H1 (cell line): ENCODE data around the gene CHD5. TPM values are rescaled to one million over a fixed set of nuclear protein-coding genes. Genes with fewer than 3 reads are reported as not detected.

Experiments
- CTCF ChIA-PET: fragments of 300-600 bp; sonication (Branson Sonifier 250); formaldehyde crosslinking; loops from one replicate; lab custom pipeline; 2021; ENCODE audit not compliant: partially characterized antibody; lab: Charles Lee
- POLR2A ChIA-PET: fragments of 300-600 bp; sonication (Branson Sonifier 250); formaldehyde crosslinking; loops from one replicate; lab custom pipeline; 2021; ENCODE audit warnings: inconsistent platforms; ENCODE audit not compliant: partially characterized antibody; lab: Charles Lee
- DNase-seq, 2 experiments: peaks; one replicate each; pipeline versions ENCODE4 v3.0.0 to v3.0.0-alpha.2; 2010 to 2022; ENCODE audit warnings: low spot score in 2 of 2, low read depth in 1 of 2, mixed read lengths in 1 of 2
- FAIRE-seq: peaks from 2 replicates; lab custom pipeline; 2011; peaks lifted over from hg19 to GRCh38; lab: Jason Lieb, UNC
- H2AFZ ChIP-seq: 2 replicates; pipeline ENCODE4 v1.8.1; 2012; ENCODE audit warnings: low read length, inconsistent platforms
- H2AK5ac ChIP-seq: 2 replicates; pipeline ENCODE4 v1.6.1; 2013; ENCODE audit warnings: low read depth, low read length
- H2BK120ac ChIP-seq: replicated peaks from 2 replicates; pipeline ENCODE3; 2013; ENCODE audit warnings: low read depth, low read length, inconsistent platforms
- H2BK12ac ChIP-seq: 2 replicates; pipeline ENCODE4 v1.6.1; 2013; ENCODE audit warnings: low read depth, low read length
- H2BK15ac ChIP-seq: 2 replicates; pipeline ENCODE4 v1.6.1; 2013; ENCODE audit warnings: low read length
- H2BK20ac ChIP-seq: 2 replicates; pipeline ENCODE4 v1.6.1; 2013; ENCODE audit warnings: low read length
- H2BK5ac ChIP-seq: 2 replicates; pipeline ENCODE4 v1.6.1; 2013; ENCODE audit warnings: low read depth, low read length
- H3K14ac ChIP-seq: 2 replicates; pipeline ENCODE4 v1.6.1; 2013; ENCODE audit warnings: inconsistent platforms; ENCODE audit not compliant: insufficient read length
- H3K18ac ChIP-seq: 2 replicates; pipeline ENCODE4 v1.6.1; 2013; ENCODE audit warnings: low read length; ENCODE audit errors: extremely low read depth
- H3K23ac ChIP-seq: 2 replicates; pipeline ENCODE4 v1.6.1; 2013; ENCODE audit warnings: inconsistent platforms; ENCODE audit not compliant: insufficient read length
- H3K23me2 ChIP-seq: 2 replicates; pipeline ENCODE4 v1.6.1; 2013; ENCODE audit warnings: low read depth, low read length
- H3K27ac ChIP-seq: 2 replicates; pipeline ENCODE4 v1.6.1; 2011; ENCODE audit warnings: low read depth, low read length, inconsistent platforms
- H3K27me3 ChIP-seq, 4 experiments: replicated peaks in 1 of 4; 1 replicate in 1 of 4; 2 replicates in 3 of 4; pipeline versions ENCODE4 v1.6.1 to v1.8.1; 2011 to 2013; ENCODE audit warnings: low read length in 3 of 4, mild to moderate bottlenecking in 3 of 4, inconsistent platforms in 2 of 4, mixed read lengths in 2 of 4, moderate library complexity in 1 of 4; ENCODE audit not compliant: control insufficient read depth in 3 of 4, insufficient read depth in 3 of 4; ENCODE audit errors: extremely low read depth in 1 of 4
- H3K36me3 ChIP-seq, 4 experiments: 2 replicates each; pipeline versions ENCODE4 v1.6.1 to v1.8.1; 2011 to 2013; ENCODE audit warnings: mild to moderate bottlenecking in 4 of 4, low read length in 3 of 4, moderate library complexity in 2 of 4, control low read depth in 1 of 4, inconsistent platforms in 1 of 4; ENCODE audit not compliant: insufficient read depth in 4 of 4, control insufficient read depth in 2 of 4
- H3K4ac ChIP-seq: replicated peaks from 2 replicates; pipeline ENCODE3; 2013; ENCODE audit warnings: low read length, low read depth, mixed read lengths, inconsistent platforms; ENCODE audit not compliant: insufficient read length
- H3K4me1 ChIP-seq, 4 experiments: replicated peaks in 1 of 4; 1 replicate in 1 of 4; 2 replicates in 3 of 4; pipeline versions ENCODE4 v1.6.1 to v1.8.1; 2011 to 2013; ENCODE audit warnings: low read length in 3 of 4, inconsistent platforms in 2 of 4, mixed read lengths in 1 of 4; ENCODE audit not compliant: insufficient read depth in 4 of 4, control insufficient read depth in 3 of 4
- H3K4me2 ChIP-seq, 2 experiments: 2 replicates each; pipeline versions ENCODE4 v1.6.1 to v1.8.1; 2011 to 2013; ENCODE audit warnings: low read depth in 2 of 2, low read length in 2 of 2, control low read depth in 1 of 2, inconsistent platforms in 1 of 2, mild to moderate bottlenecking in 1 of 2; ENCODE audit not compliant: insufficient read depth in 1 of 2
- H3K4me3 ChIP-seq, 4 experiments: fragments of 200-600, 300-600 bp in 1 of 4; sonication (generic), shearing (Covaris generic), sonication (Bioruptor Twin) in 1 of 4; 2 replicates each; pipeline versions ENCODE4 v1.5.1 to v1.8.1; 2011 to 2016; ENCODE audit warnings: low read length in 4 of 4, low read depth in 3 of 4, control low read depth in 2 of 4, inconsistent platforms in 2 of 4, mild to moderate bottlenecking in 2 of 4, mixed read lengths in 1 of 4, moderate library complexity in 1 of 4; ENCODE audit not compliant: insufficient read depth in 2 of 4; ENCODE audit errors: extremely low read depth in 1 of 4
- H3K56ac ChIP-seq: replicated peaks from 2 replicates; pipeline ENCODE3; 2013; ENCODE audit warnings: low read depth, mild to moderate bottlenecking, mixed read lengths, low read length, inconsistent platforms; ENCODE audit not compliant: insufficient read length
- H3K79me1 ChIP-seq: 2 replicates; pipeline ENCODE4 v1.6.1; 2013; ENCODE audit warnings: low read depth, low read length, control low read depth
- H3K79me2 ChIP-seq, 2 experiments: 2 replicates each; pipeline versions ENCODE4 v1.6.1 to v1.8.1; 2012 to 2013; ENCODE audit warnings: low read length in 2 of 2, mild to moderate bottlenecking in 2 of 2, inconsistent platforms in 1 of 2; ENCODE audit not compliant: insufficient read depth in 2 of 2, control insufficient read depth in 1 of 2
- H3K9ac ChIP-seq, 4 experiments: replicated peaks in 1 of 4; 1 replicate in 1 of 4; 2 replicates in 3 of 4; pipeline versions ENCODE4 v1.6.1 to v1.8.1; 2011 to 2013; ENCODE audit warnings: low read depth in 3 of 4, low read length in 3 of 4, control low read depth in 2 of 4, mild to moderate bottlenecking in 2 of 4, moderate library complexity in 2 of 4, inconsistent platforms in 1 of 4; ENCODE audit errors: extremely low read depth in 1 of 4
- H3K9me3 ChIP-seq, 2 experiments: 2 replicates each; pipeline versions ENCODE4 v1.6.1 to v1.8.1; 2012 to 2013; ENCODE audit warnings: mild to moderate bottlenecking in 2 of 2, moderate library complexity in 2 of 2, control low read depth in 1 of 2, inconsistent platforms in 1 of 2, low read depth in 1 of 2, low read length in 1 of 2, mixed read lengths in 1 of 2; ENCODE audit not compliant: insufficient read depth in 2 of 2
- H4K20me1 ChIP-seq, 2 experiments: replicated peaks in 1 of 2; 2 replicates each; pipeline versions ENCODE3 to v1.8.1; 2011 to 2013; ENCODE audit warnings: inconsistent platforms in 2 of 2, low read length in 2 of 2, mild to moderate bottlenecking in 1 of 2; ENCODE audit not compliant: insufficient read depth in 2 of 2, control insufficient read depth in 1 of 2
- H4K5ac ChIP-seq: 2 replicates; pipeline ENCODE4 v1.6.1; 2013; ENCODE audit warnings: low read length, low read depth, mixed read lengths, inconsistent platforms; ENCODE audit not compliant: insufficient read length
- H4K8ac ChIP-seq: 2 replicates; pipeline ENCODE4 v1.8.0; 2013; ENCODE audit warnings: mild to moderate bottlenecking, moderate library complexity, low read length, inconsistent platforms; ENCODE audit not compliant: insufficient read depth; ENCODE audit errors: extremely low read depth
- H4K91ac ChIP-seq: replicated peaks from 2 replicates; pipeline ENCODE3; 2013; ENCODE audit warnings: low read length, mixed read lengths, inconsistent platforms; ENCODE audit not compliant: insufficient read length
- BRCA1 ChIP-seq: IDR thresholded peaks from 2 replicates; pipeline ENCODE4 v1.6.1; 2012; ENCODE audit warnings: low read depth, low read length, improper control_type of control experiment
- GABPA ChIP-seq: IDR thresholded peaks from 2 replicates; pipeline ENCODE4 v1.6.1; 2011; ENCODE audit warnings: mild to moderate bottlenecking, low read length, moderate library complexity, borderline replicate concordance; ENCODE audit not compliant: insufficient read depth
- KDM1A ChIP-seq: fragments of 200-600, 300-600 bp; sonication (generic); IDR thresholded peaks from 2 replicates; pipeline ENCODE4 v1.7.1; 2016; ENCODE audit warnings: mild to moderate bottlenecking, low read length, borderline replicate concordance
- KDM4A ChIP-seq: IDR thresholded peaks from one replicate; pipeline ENCODE4 v1.7.1; 2012; ENCODE audit warnings: low read depth, mild to moderate bottlenecking, moderate library complexity, low read length, inconsistent platforms; ENCODE audit not compliant: severe bottlenecking
- RAD21 ChIP-seq, 2 experiments: IDR thresholded peaks in 1 of 2; conservative IDR thresholded peaks in 1 of 2; 2 replicates each; pipeline ENCODE4 v1.6.1; 2011; ENCODE audit warnings: low read depth in 2 of 2, low read length in 2 of 2, improper control_type of control experiment in 1 of 2, inconsistent platforms in 1 of 2, mild to moderate bottlenecking in 1 of 2, moderate library complexity in 1 of 2
- SIRT6 ChIP-seq: IDR thresholded peaks from one replicate; pipeline ENCODE4 v1.7.1; 2012; ENCODE audit warnings: low read length, inconsistent platforms
- TCF12 ChIP-seq: IDR thresholded peaks from 2 replicates; pipeline ENCODE4 v1.6.1; 2011; ENCODE audit warnings: low read depth, mild to moderate bottlenecking, low read length
- WGBS, 2 experiments: shearing (Covaris generic) in 1 of 2; methylation state at CpG; one replicate each; pipeline versions ENCODE4 v1.1.6 to v1.1.7; 2013 to 2015; ENCODE audit warnings: low lambda C conversion rate in 2 of 2, mixed read lengths in 2 of 2, inconsistent platforms in 1 of 2, low coverage in 1 of 2, missing lambda C conversion rate in 1 of 2; ENCODE audit not compliant: insufficient replicate concordance in 2 of 2, insufficient coverage in 1 of 2, insufficient read length in 1 of 2; ENCODE audit errors: extremely low coverage in 1 of 2, missing lambda C conversion rate in 1 of 2; 5-methylcytosine and 5-hydroxymethylcytosine counted together
- polyA plus RNA-seq, 7 experiments: library from polyadenylated mRNA; depleted of rRNA in 3 of 7; stranded (reverse) in 5 of 7; unstranded in 2 of 7; fragments of >200 nt in 5 of 7; fragments of 200-250 nt in 2 of 7; gene quantifications; 1 replicate in 5 of 7; 2 replicates in 1 of 7; 4 replicates in 1 of 7; pipeline versions ENCODE4 v1.2.1 to v1.2.3, GENCODE V29; 2011 to 2013; ENCODE audit warnings: missing spikeins in 2 of 7, mixed read lengths in 2 of 7
- total RNA-seq: library from RNA; stranded (reverse); fragmentation: NEBNext Ultra II Directional; extraction: Animal tissue kit (Norgen Biotek cat#: 25700); gene quantifications from 2 replicates; pipeline ENCODE4 v1.2.1, GENCODE V29; 2021

CHD5 gene
- total and polyA plus RNA-seq, 2 of the 8 experiments (the other 6 are each of a cell fraction or from before 2014, with no cell fraction given) = 0.42 to 1.8 TPM

DNA sequence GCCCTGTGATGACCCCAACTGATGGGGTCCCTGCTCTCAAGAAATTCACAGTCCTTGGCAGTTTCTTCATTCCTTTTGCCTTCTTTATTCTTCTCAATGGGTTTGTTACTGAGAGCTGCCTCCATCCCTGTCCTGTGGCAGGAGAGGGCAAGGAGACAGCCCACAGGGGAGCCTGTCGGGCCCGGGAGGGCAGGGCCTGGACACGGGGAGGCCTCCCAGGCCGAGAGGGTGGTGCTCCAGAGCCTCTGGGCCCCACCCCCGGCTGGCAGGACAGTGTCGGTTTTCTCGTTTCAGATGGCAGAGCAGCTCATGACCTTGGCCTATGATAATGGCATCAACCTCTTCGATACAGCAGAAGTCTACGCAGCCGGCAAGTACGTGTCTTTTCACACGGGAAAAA, 98.2 kb downstream of the CHD5 start:
- Histone ChIP-seq H2AFZ (no peak overlapping the region), H3K27me3 (0 out of 7 replicates have a peak, but pooled peaks cover 0 to 2% (median 0%) of the 10 kb centered on the region in 4 experiments), H3K18ac (no peak overlapping the region), H2BK5ac (no peak overlapping the region), H3K36me3 (no peaks in the 10 kb centered on the region), H3K9ac (no peak overlapping the region), H3K4ac (no peak overlapping the region), H3K27ac (no peak overlapping the region), H3K23me2 (no peaks in the 10 kb centered on the region), H3K4me2 (no peak overlapping the region), H3K4me3 (no peak overlapping the region), H3K79me1 (no peaks in the 10 kb centered on the region), H3K23ac (no peak overlapping the region), H2BK12ac (no peak overlapping the region), H3K56ac (no peak overlapping the region), H2BK15ac (no peak overlapping the region), H4K5ac (no peak overlapping the region), H3K14ac (no peak overlapping the region), H3K9me3 (no peaks in the 10 kb centered on the region), H2BK20ac (no peak overlapping the region), H2AK5ac (no peak overlapping the region), H4K20me1 (no peaks in the 10 kb centered on the region), H4K8ac (no peak overlapping the region), H2BK120ac (no peak overlapping the region), H4K91ac (no peak overlapping the region), H3K4me1 (peaks cover 0 to 7% (median 2%) of the 10 kb centered on the region in 4 experiments; a peak in 4 of 7 replicates), H3K79me2 (no peaks in the 10 kb centered on the region)
- no peak for DNase-seq
- FAIRE-seq = no peak
- WGBS, 2 experiments = 92% methylated on average over 12 of the region's 12 CpGs; no CpG with 5 or more reads in 1 of the 2 experiments
- POLR2A ChIA-PET = no interaction called here
- CTCF ChIA-PET = interaction anchor here (0.9 to 5.9 kb wide), 19 partner anchors 9 to 373 kb away, joined by 3 to 38 read pairs (median 5); no protein-coding TSS in a partner anchor
- TF ChIP-seq KDM4A (no peak), TCF12 (no peak), RAD21 (IDR thresholded peaks at IDR 0.05 in 1 of 2, conservative IDR thresholded peaks at IDR 0.05 in 1 of 2; ENCODE audit: low read depth in 2 of 2, low read length in 2 of 2) (no peak), KDM1A (no peak), BRCA1 (no peak), SIRT6 (no peak), GABPA (no peak)
